Parathyroid adenoma (tissue), 2 donors: Measurements from ENCODE around the gene SEMA3E.

ENCODE experiments used
- H2AFZ ChIP-seq: fragments of 300-600 bp; sonication (generic); one replicate; pipeline ENCODE4 v1.7.0; 2017; ENCODE audit warnings: antibody characterized with exemption, mild to moderate bottlenecking
- H3K27ac ChIP-seq: fragments of 300-600 bp; sonication (generic); one replicate; pipeline ENCODE4 v1.7.0; 2017
- H3K27me3 ChIP-seq: fragments of 300-600 bp; sonication (generic); one replicate; pipeline ENCODE4 v1.7.0; 2017; ENCODE audit warnings: low read length; ENCODE audit not compliant: control insufficient read depth, insufficient read depth
- H3K36me3 ChIP-seq: fragments of 300-600 bp; sonication (generic); one replicate; pipeline ENCODE4 v1.7.0; 2017; ENCODE audit warnings: low read length; ENCODE audit not compliant: control insufficient read depth, insufficient read depth
- H3K4me1 ChIP-seq: fragments of 300-600 bp; sonication (generic); one replicate; pipeline ENCODE4 v1.7.0; 2017; ENCODE audit warnings: control low read depth
- H3K4me2 ChIP-seq: fragments of 300-600 bp; sonication (generic); one replicate; pipeline ENCODE4 v1.7.0; 2017; ENCODE audit warnings: low read length
- H3K4me3 ChIP-seq: fragments of 300-600 bp; sonication (generic); one replicate; pipeline ENCODE4 v1.7.0; 2017; ENCODE audit warnings: low read depth, low read length
- H3K79me2 ChIP-seq: fragments of 300-600 bp; sonication (generic); one replicate; pipeline ENCODE4 v1.7.0; 2017; ENCODE audit warnings: control low read depth
- H3K9ac ChIP-seq: fragments of 300-600 bp; sonication (generic); one replicate; pipeline ENCODE4 v1.7.0; 2017; ENCODE audit warnings: mild to moderate bottlenecking
- H3K9me3 ChIP-seq: fragments of 300-600 bp; sonication (generic); one replicate; pipeline ENCODE4 v1.7.0; 2017; ENCODE audit warnings: low read length; ENCODE audit not compliant: control insufficient read depth
- CTCF ChIP-seq: fragments of 300-600 bp; sonication (generic); IDR thresholded peaks from one replicate; pipeline ENCODE4 v1.7.0; 2017; ENCODE audit warnings: antibody characterized with exemption, mild to moderate bottlenecking
- donor health status: primary hyperparathyroidism.

SEMA3E gene

GRCh38 chr7:83643739-83644138 lies 5.2 kb downstream of the SEMA3E start:
- H3K27ac ChIP-seq = no peak overlapping the region
- H3K36me3 ChIP-seq = no peaks in the 10 kb centered on the region
- no peaks in the 10 kb centered on the region for H3K9me3 ChIP-seq

GRCh38 chr7:83643012-83643411 lies 5.9 kb downstream of the SEMA3E start:
- Histone ChIP-seq H3K9ac (no peak overlapping the region), H3K9me3 (no peaks in the 10 kb centered on the region), H3K79me2 (no peaks in the 10 kb centered on the region), H3K27ac (no peak overlapping the region), H3K4me1 (no peaks in the 10 kb centered on the region), H3K4me3 (no peak overlapping the region), H3K36me3 (no peaks in the 10 kb centered on the region), H3K4me2 (no peak overlapping the region), H2AFZ (no peak overlapping the region), H3K27me3 (no peaks in the 10 kb centered on the region)
- no peak for TF ChIP-seq CTCF

More at GRCh38 chr7:83643739-83644138, 5.2 kb downstream of the SEMA3E start:
- Histone ChIP-seq H3K4me1 (no peaks in the 10 kb centered on the region), H3K79me2 (no peaks in the 10 kb centered on the region), H3K4me2 (no peak overlapping the region), H3K27me3 (no peaks in the 10 kb centered on the region), H2AFZ (no peak overlapping the region), H3K9ac (no peak overlapping the region), H3K4me3 (no peak overlapping the region)
- TF ChIP-seq CTCF = no peak

GRCh38 chr7:83640731-83641537 lies 8.0 kb downstream of the SEMA3E start:
- Histone ChIP-seq H3K79me2 (no peaks in the 10 kb centered on the region), H3K4me2 (no peak overlapping the region), H3K4me1 (no peaks in the 10 kb centered on the region), H3K36me3 (no peaks in the 10 kb centered on the region), H3K27me3 (no peaks in the 10 kb centered on the region), H2AFZ (no peak overlapping the region), H3K27ac (no peak overlapping the region), H3K4me3 (no peak overlapping the region), H3K9ac (no peak overlapping the region), H3K9me3 (no peaks in the 10 kb centered on the region)
- TF ChIP-seq CTCF = no peak

- Histone ChIP-seq H3K4me1 (no peaks in the 10 kb centered on the region), H3K79me2 (no peaks in the 10 kb centered on the region), H3K27ac (no peak overlapping the region), H2AFZ (no peak overlapping the region), H3K36me3 (no peaks in the 10 kb centered on the region), H3K4me2 (no peak overlapping the region), H3K9me3 (no peaks in the 10 kb centered on the region), H3K9ac (no peak overlapping the region), H3K4me3 (no peak overlapping the region), H3K27me3 (no peaks in the 10 kb centered on the region)
- no peak for TF ChIP-seq CTCF
Measured at GRCh38 chr7:83640240-83640639, 8.7 kb downstream of the SEMA3E start.

- TF ChIP-seq CTCF = no peak
- Histone ChIP-seq H3K9me3 (no peaks in the 10 kb centered on the region), H3K9ac (no peak overlapping the region)
Measured at GRCh38 chr7:83633516-83633915, 15.4 kb downstream of the SEMA3E start.

More at GRCh38 chr7:83633516-83633915, 15.4 kb downstream of the SEMA3E start:
- Histone ChIP-seq H3K4me3 (no peak overlapping the region), H3K79me2 (no peaks in the 10 kb centered on the region), H3K4me2 (no peak overlapping the region), H3K27me3 (no peaks in the 10 kb centered on the region), H3K4me1 (no peaks in the 10 kb centered on the region), H3K27ac (no peak overlapping the region), H2AFZ (no peak overlapping the region), H3K36me3 (no peaks in the 10 kb centered on the region)
